Measurements from ENCODE around the gene FOXN4.

FOXN4 gene

GRCh38 chr12:109256011-109256410 is 53.1 kb downstream of the FOXN4 start:
- no peak for DNase-seq

- DNase-seq, result no peak
These were observed 53.7 kb downstream of the FOXN4 start for GRCh38 chr12:109255377-109255776.

GRCh38 chr12:109253913-109254544 is 55.1 kb downstream of the FOXN4 start:
- DNase-seq, result no peak

- DNase-seq, result no peak
These were observed 56.3 kb downstream of the FOXN4 start for GRCh38 chr12:109252799-109253198.

- no peak for DNase-seq
These were observed 58.6 kb downstream of the FOXN4 start for GRCh38 chr12:109250523-109250922.

- DNase-seq, result no peak
These were observed 61.0 kb downstream of the FOXN4 start for GRCh38 chr12:109247831-109248654.

- no peak for DNase-seq
These were observed 62.9 kb downstream of the FOXN4 start for GRCh38 chr12:109246221-109246620.

GRCh38 chr12:109244073-109244472 is 65.0 kb downstream of the FOXN4 start:
- DNase-seq, result no peak

- DNase-seq, result no peak
These were observed 67.1 kb downstream of the FOXN4 start for GRCh38 chr12:109241936-109242335.

GRCh38 chr12:109240365-109240764 is 68.7 kb downstream of the FOXN4 start:
- DNase-seq, result no peak

GRCh38 chr12:109239691-109240090 is 69.4 kb downstream of the FOXN4 start:
- DNase-seq, result no peak

- no peak for DNase-seq
These were observed 69.9 kb downstream of the FOXN4 start for GRCh38 chr12:109239179-109239578.

GRCh38 chr12:109236257-109236656 is 72.8 kb downstream of the FOXN4 start:
- no peak for DNase-seq

- no peak for DNase-seq
These were observed 75.1 kb downstream of the FOXN4 start for GRCh38 chr12:109234012-109234411.

GRCh38 chr12:109232731-109233130 is 76.4 kb downstream of the FOXN4 start:
- DNase-seq, result no peak

GRCh38 chr12:109230193-109230592 is 78.9 kb downstream of the FOXN4 start:
- no peak for DNase-seq

GRCh38 chr12:109228664-109229063 is 80.4 kb downstream of the FOXN4 start:
- DNase-seq, result no peak
